Colonic mucosa (tissue), 4 donors: Measurements from ENCODE around the gene BACE2. TPM values are rescaled to one million over a fixed set of nuclear protein-coding genes. Genes with fewer than 3 reads are reported as not detected.

Source experiments
- DNase-seq: peaks from one replicate; pipeline ENCODE4 v3.0.0-alpha.2; 2020
- H3K27ac ChIP-seq: fragments of 200-600 bp; one replicate; pipeline ENCODE4 v1.8.0; 2021
- H3K27me3 ChIP-seq: fragments of 200-600 bp; one replicate; pipeline ENCODE4 v1.8.0; 2021
- H3K36me3 ChIP-seq: fragments of 200-600 bp; one replicate; pipeline ENCODE4 v1.8.0; 2021
- H3K4me1 ChIP-seq: fragments of 200-600 bp; one replicate; pipeline ENCODE4 v1.8.0; 2021; ENCODE audit warnings: mild to moderate bottlenecking
- H3K4me3 ChIP-seq: fragments of 200-600 bp; one replicate; pipeline ENCODE4 v1.8.0; 2021
- H3K9ac ChIP-seq, 2 donors: one replicate each; pipeline ENCODE4 v1.7.0; 2013; ENCODE audit warnings: control low read depth in 2 of 2, low read depth in 2 of 2, low read length in 2 of 2
- H3K9me3 ChIP-seq: fragments of 200-600 bp; one replicate; pipeline ENCODE4 v1.8.0; 2021
- CTCF ChIP-seq: fragments of 200-600 bp; IDR thresholded peaks from one replicate; pipeline ENCODE4 v1.8.0; 2022; ENCODE audit warnings: antibody characterized with exemption, mild to moderate bottlenecking
- intact Hi-C: fragments of 100-400 bp; cut with DNase I; formaldehyde crosslinking; loops from one replicate; pipeline ENCODE4 v1.14.1; 2022
- total RNA-seq, 2 donors: library from RNA; stranded (reverse); fragmentation: NEBNext Ultra II Directional in 1 of 2; extraction: Animal tissue kit (Norgen Biotek cat#: 25700) in 1 of 2; gene quantifications; one replicate each; pipeline ENCODE4 v1.2.1, GENCODE V29; 2021
- donor health status: healthy.
- donor health status: DM: no; HTN: no; CAD: no.
- donor health status: DM: no; HTN: no; CAD: no.

The BACE2 gene
- total RNA-seq, 2 donors from 2014 or later, result 69.5 to 80.2 TPM

DNA sequence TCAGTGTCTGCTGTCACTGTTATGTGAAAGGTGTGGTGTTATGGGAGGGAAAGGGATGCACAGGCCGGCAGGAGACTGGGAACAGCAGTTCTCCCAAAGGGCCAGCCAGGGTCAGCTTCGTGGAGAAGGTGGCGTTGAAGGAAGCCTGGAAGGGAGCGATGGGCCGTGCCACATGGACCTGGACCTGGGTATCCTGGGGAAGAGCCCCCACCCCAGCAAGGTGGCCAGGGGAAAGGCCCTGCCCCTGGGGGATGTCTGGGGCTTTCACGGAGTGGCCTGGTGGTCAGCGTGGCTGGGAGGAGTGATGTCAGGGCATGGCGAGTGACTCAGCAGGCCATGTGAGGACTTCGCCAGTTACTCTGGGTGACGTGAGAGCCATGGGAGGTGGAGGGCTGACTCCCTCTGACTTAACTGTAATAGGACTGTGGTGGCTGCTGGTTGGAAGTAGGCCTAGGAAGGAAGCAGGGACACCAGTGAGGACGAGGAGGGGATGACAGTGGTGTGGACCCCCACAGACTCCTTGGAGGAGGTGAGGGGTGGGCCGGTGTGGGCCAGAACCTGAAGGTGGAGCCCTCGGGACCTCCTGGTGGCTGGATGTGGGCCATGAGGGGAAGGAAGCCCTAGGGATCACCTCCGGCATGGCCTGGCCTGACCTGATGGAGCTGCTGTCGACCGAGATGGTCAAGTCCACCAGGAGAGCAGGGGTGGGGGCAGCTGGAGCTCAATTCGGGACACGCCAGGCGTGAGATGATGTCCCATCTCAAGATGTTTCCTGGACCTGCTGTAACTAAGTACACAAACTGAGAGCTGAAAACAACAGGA, 54.5 kb downstream of the BACE2 start:
- Histone ChIP-seq H3K4me1 (no peaks in the 10 kb centered on the region), H3K9ac (no peak overlapping the region), H3K27ac (no peak overlapping the region), H3K9me3 (no peaks in the 10 kb centered on the region), H3K4me3 (no peak overlapping the region), H3K36me3 (no peaks in the 10 kb centered on the region), H3K27me3 (no peaks in the 10 kb centered on the region)
- intact Hi-C loops, result no loop called here
- no peak for TF ChIP-seq CTCF
- DNase-seq, result no peak

- no peaks in the 10 kb centered on the region for H3K4me1 ChIP-seq
- no peaks in the 10 kb centered on the region for H3K27me3 ChIP-seq
- intact Hi-C loops, result no loop called here
- H3K27ac ChIP-seq, result no peak overlapping the region
- no peak overlapping the region for H3K4me3 ChIP-seq
- no peaks in the 10 kb centered on the region for H3K36me3 ChIP-seq
- DNase-seq, result no peak
- no peaks in the 10 kb centered on the region for H3K9me3 ChIP-seq
- no peak for TF ChIP-seq CTCF
- H3K9ac ChIP-seq, result no peak overlapping the region
Observed at GRCh38 chr21:41226853-41227252, 58.9 kb downstream of the BACE2 start.

DNA sequence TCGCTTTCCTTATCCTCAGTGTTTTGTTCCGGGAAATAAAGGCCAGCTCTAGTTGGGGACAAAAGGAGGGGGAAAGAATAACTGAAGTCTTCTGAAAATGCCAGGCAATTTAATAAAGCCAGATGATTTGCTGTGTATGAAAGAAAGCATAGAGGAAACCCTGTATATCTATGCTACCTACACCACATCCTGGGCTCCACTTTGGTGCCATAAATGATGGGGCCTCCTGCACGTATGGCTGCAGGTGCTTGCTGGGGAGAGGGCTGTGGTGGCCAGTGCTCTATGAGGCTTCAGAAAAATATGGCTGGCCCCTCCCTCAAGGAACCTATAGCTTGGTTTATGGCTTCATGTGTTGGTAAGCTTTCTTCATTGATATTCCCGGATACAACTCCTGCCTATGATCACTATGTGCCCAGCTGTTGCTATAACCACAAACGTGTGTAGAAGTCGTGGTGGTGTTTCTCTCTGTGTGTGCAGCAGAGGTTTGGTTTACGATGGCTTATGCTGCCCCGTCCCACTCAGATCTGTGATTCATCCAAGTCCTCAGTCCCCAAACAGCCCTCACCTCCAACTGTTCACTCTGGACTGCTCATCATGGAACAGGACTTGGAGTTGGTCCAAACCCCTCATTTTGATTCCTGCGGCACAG, 59.5 kb downstream of the BACE2 start:
- no peaks in the 10 kb centered on the region for H3K4me1 ChIP-seq
- peak overlapping the region in 1 of 2 donors; percentile 36 for H3K9ac ChIP-seq
- H3K27ac ChIP-seq, result peak overlapping the region; percentile 54
- intact Hi-C loops, result no loop called here
- no peak for TF ChIP-seq CTCF
- no peaks in the 10 kb centered on the region for H3K36me3 ChIP-seq
- H3K9me3 ChIP-seq, result no peaks in the 10 kb centered on the region
- no peak overlapping the region for H3K4me3 ChIP-seq
- H3K27me3 ChIP-seq, result no peaks in the 10 kb centered on the region
- no peak for DNase-seq

DNA sequence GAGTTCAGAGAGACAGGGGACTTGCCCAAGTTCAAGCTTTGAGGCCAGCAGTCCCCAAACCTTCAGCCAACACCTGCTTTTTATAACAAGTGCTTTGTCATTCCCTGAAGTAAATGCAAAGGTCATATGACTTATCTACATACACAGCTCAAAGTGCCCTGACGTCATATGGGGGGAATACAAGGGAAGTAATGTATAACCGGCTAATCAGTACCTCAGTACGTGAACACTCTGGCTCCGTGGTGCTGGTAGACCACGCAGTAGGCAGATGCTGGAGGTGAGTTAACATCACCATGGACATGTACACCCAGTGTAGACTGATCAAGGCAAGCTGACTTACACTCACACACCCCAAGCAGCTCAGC, 60.0 kb downstream of the BACE2 start:
- peak; percentile 63 for DNase-seq
- intact Hi-C loops, result no loop called here
- Histone ChIP-seq H3K27me3 (no peaks in the 10 kb centered on the region), H3K4me3 (no peak overlapping the region), H3K4me1 (no peaks in the 10 kb centered on the region), H3K36me3 (no peaks in the 10 kb centered on the region), H3K9me3 (no peaks in the 10 kb centered on the region), H3K9ac (peak overlapping the region in 1 of 2 donors; percentile 36), H3K27ac (peak overlapping the region; percentile 54)
- no peak for TF ChIP-seq CTCF

DNA sequence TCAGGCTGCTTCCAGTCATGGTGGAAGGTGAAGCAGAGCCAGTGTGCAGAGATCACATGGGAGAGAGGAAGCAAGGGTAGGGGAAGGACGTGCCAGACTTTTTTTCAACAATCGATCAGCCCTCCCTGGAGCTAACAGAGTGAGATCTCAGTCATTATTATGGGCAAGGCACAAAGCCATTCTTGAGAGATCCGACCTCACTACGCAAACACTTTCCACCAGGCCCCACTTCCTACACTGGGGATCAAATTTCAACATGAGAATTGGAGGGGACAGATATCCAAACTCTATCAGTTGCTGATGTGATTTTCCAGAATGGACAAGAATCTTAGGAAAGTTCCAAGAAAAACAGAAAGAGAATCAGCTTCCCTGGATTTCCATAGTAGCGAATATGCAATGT, 60.5 kb downstream of the BACE2 start:
- TF ChIP-seq CTCF, result no peak
- no peaks in the 10 kb centered on the region for H3K9me3 ChIP-seq
- H3K9ac ChIP-seq, result peak overlapping the region in 1 of 2 donors; percentile 36
- no peaks in the 10 kb centered on the region for H3K36me3 ChIP-seq
- H3K27me3 ChIP-seq, result no peaks in the 10 kb centered on the region
- no peaks in the 10 kb centered on the region for H3K4me1 ChIP-seq
- no peak overlapping the region for H3K4me3 ChIP-seq
- DNase-seq, result no peak
- intact Hi-C loops, result no loop called here
- H3K27ac ChIP-seq, result peak overlapping the region; percentile 54
